Muscle of arm (tissue), 12 donors: Measurements from ENCODE around the gene SURF2. TPM values are rescaled to one million over a fixed set of nuclear protein-coding genes. Genes with fewer than 3 reads are reported as not detected.

ENCODE experiments used
- DNase-seq: peaks from one replicate; pipeline ENCODE4 v3.0.0-alpha.2; 2013
- polyA plus RNA-seq, 12 donors: library from polyadenylated mRNA; unstranded; fragments of 120-200 nt; gene quantifications; one replicate each; pipeline ENCODE4 v1.2.1, GENCODE V29; 2013; ENCODE audit not compliant: insufficient read length in 12 of 12

Gene SURF2
- polyA plus RNA-seq, 12 donors = 7.6 to 18.1 (median 11.1) TPM; not detected in 2

DNA sequence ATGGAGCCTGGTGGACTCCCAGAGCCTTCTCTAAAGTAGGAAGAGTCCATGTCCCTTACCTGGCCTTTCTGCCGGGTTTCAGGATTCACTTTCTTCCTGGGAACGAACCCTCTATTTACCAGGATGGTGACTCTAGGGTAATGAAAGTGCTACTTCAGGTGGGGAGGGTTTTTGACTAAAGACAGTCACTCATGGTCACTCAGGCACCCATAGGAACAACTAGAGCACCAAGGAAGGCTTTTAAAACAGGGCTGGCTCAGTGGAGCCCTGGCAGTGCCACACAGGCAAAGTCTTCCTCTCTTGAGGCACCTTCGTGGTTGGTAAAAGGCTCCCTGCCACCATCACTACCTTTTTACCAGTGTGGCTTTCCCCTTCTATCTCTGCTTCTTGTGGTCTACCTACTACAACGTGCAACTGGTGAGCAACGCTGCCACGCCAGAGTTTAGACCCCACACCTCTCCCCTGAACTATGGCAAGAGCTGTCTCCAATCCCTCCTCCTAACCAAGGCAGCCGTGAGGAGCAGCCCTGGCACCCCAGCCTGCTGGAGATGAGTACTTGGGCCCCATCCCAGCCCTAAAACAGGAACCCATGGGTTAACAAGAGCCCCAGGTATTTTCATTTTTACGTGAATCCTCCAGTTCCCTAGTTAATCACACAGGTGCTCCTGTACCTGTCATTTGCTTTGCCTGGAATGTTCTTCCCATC lies 3.6 kb upstream of the SURF2 start:
- DNase-seq = no peak

GRCh38 chr9:133353548-133353947 lies 2.8 kb upstream of the SURF2 start:
- no peak for DNase-seq

DNA sequence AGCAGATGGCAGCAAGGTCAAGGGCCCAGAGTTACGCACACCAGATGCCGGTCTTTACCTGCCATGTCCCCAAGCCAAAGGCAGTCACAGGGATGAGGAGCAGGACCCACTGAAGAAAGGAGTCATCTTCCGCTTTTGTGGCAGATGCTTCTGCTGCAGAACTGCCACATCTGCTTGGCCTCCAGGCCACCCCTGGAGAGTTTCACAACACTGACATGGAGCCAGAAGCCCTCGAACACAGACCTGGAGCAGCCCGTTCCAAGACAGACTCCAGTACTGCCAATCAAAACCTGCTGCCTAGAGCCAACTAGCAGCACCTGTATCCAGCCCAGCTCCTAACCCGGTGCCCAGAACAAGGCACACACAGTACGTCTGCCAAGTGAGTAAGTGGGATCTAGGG lies 1.6 kb upstream of the SURF2 start:
- DNase-seq = no peak

DNA sequence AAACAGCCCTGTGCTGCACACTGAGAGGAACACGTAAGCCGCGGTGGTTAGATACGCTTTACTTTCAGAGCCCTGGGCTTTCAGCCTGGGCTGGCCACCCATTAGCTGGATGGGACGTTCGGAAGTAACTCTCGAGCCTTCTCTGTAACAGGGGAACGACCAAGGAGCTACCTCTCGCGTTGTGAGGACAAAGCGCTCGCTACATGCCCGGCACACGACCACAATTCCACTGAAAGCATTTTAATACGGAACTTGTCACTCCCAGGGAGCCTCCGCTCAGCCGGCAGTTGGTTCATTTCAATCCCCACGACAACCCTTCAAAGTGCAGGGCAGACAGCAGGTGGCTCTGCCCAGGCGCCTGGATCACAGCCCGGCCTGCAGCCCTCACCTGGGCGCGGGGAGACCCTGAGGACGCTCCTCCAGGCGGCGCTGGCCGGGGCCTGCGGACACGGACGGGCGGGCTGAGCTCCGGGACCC lies 431 bp upstream of the SURF2 start:
- DNase-seq = no peak

GRCh38 chr9:133357656-133358055 lies 1.3 kb downstream of the SURF2 start:
- DNase-seq = no peak

DNA sequence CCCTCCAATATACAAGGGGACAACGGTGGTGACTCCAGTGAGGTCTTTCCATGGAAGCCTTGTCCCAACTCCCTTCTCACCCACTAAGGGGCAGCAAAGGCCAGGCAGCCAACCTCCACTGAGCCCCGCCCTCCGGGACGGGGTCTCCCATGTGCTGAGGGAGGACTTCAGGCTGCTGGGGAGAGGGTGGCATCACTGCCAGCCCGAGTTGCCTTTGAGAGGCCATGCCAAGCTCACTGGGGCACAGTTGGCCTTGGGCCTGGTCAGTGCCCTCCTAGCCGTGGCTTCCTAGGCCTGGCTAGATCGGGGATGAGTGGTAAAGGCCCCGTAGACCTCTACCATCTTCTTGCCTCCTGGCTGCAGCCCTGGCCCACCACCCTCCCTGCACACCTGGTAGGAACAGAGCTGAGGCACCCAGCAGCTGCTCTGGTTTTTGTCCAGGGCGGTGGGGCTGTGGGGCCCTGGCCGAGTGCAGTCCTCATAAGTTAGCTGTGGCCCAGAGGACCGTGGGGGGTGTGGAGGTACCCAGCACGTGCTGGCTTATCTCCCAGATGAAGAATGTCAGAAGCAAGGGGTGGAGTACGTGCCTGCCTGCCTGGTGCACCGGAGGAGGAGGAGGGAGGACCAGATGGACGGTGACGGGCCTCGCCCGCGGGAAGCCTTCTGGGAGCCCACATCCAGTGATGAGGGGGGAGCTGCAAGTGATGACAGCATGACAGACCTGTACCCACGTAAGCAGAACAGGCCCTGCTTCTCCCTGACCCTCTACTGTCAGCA lies 3.2 kb downstream of the SURF2 start:
- no peak for DNase-seq

DNA sequence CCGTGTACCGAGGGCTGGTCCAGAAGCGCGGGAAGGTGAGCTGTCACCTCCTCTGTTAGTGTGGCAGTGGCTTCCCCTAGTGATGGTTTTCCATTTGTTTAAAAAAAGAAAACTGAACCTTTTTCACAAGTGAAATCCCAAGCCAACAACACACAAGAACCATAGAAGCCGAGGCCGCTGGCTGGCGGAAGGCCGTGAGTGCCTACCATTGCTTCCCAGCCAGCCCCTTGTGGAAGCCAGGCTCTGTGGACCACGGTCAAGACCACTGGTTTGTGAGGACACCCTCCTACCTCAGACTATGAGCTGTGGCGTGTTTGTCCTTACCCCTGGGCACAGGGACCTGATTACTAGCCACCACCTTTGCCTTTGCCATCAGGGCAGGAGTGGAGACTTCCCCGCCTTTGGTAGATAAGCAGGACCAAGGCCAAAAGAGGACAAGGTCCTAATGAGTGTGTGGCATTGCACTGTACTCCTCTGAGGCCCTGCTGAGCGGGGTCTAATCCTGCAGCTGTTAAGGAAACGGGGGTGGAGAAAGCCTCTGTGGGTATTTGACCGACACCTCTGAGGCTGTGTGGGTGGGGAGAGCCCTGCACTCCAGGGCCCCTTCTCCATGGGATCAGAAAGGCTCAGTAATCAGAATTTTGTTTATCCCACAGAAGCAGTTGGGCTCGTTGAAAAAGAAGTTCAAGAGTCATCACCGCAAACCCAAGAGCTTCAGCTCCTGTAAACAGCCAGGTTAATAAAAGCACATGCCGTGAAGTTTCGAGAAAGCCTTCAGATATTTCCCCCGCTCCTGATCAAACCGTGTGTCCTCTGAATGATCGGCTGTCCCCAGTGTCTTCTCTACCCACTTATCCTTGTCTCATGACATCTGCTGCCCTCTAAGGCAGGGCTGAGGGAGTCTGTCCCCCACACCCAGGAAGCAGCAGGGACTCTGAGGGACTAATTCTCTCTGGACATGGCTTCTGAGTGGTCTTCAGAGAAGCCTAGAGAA lies 4.3 kb downstream of the SURF2 start:
- no peak for DNase-seq

DNA sequence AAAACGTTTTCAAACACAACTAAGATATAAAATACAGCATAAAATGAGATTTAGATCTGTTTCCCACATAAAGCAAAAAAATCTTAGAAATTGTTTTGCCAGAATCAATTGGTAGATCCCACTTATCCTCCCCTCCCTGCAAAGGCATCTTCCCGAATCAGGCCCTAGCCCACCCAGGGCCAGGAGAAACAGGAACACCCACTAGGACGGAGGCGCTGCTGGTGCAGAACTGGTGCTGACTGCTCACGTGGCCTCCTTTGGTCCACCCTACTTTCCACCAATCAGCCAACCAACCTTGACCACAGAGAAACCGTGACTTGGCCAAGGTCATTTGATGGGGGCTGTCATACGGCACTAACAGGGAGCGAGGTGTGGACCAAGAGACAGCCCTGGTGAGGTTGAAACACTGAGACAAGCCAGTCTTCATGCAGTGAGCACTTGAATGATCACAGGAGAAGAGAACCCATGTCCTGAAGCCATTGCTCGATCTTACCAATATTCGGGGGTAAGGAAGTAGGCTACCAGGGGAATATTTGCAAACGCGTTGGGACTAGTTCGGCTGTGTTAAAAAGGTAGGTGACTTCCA lies 5.2 kb downstream of the SURF2 start:
- DNase-seq = no peak

DNA sequence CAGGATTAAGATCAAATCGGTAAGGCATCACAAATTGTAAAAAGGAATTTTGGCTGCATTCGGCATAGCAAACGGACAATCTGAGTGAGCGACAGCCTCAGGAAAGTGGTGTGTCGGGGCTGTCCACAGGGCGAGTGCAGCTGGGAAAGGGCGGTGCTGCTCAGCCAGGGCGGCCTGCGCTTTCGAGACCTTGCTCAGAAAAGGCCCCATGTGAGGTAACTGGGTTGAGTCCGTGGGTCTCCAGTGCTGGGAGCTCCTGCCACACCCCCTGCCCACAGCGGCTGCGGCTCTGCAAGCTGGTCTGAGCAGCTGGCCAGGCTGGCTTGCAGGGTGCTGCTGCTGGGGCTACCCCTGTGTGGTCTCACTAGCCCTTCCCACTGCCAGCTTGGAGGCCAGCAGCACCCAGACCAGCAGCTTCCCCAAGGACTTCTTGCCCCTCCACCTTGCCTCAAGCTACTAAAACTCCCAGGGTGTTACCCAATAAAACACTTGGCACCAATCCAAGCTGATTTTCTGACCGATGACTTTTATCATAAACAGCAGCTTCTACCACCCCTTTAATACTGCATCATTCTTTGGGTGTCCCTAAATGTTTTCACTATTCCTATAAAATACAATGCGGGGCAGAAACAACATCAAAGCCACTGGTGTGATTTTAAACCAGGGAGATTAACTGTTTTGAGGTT lies 6.2 kb downstream of the SURF2 start:
- DNase-seq = no peak

DNA sequence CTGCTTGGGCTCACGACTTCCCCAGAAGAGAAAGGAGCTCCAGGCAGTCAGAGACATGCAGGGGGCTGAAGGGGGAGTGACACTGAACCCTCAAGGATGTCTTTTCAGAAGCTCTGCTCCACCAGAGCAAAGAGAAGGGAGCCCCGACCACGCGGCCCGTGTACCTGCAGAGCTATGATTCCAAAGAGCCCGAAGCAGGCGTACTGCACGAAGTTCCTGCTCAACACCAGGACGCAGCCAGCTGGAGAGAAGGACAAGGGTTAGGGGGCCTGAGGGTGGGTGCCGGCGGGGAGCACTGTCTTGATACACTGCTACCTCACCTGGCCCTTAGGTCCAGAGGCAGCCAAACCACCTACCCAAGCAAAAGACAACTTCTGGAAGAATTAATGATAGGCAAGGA lies 10.1 kb downstream of the SURF2 start:
- DNase-seq = no peak

GRCh38 chr9:133367221-133367620 lies 10.9 kb downstream of the SURF2 start:
- DNase-seq = no peak

DNA sequence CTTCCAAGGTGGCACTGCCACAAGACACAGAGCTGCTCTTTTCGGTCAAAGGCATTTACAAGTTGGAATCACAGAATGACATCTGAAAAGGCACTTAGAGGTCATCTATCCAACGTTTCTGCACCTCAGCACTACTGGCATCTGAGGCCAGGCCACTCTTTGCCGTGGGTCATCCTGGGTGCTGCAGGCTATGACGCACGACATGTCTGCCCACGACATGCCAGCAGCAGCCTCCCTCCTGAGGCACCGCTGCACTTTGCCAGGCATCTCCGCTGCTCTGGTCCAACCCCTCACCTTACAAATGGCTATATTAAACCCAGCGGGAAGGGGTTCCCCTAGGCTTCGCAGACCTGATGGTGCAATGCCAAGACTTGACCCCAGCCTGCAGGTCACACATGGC lies 11.4 kb downstream of the SURF2 start:
- no peak for DNase-seq

- DNase-seq = no peak
Measured at GRCh38 chr9:133368249-133368881, 12.0 kb downstream of the SURF2 start.

DNA sequence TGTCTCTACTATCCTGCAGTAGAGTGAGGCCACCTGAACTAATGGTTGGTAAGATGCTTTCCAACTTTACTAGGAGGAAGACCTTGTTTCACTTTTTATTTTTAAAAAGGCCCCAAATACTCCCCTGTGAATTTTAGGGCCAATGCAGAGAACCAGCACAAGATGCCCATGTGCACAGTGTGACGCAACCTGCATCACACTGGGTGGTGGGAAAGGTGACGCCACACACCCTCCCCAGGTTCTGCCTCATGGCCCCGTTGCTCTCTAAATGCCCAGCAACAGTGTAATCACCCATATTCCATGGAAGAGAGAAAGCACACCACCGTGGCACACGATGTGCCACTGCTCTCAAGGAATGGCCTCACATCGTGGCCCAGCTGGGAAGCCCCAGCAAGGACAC lies 13.1 kb downstream of the SURF2 start:
- DNase-seq = no peak

DNA sequence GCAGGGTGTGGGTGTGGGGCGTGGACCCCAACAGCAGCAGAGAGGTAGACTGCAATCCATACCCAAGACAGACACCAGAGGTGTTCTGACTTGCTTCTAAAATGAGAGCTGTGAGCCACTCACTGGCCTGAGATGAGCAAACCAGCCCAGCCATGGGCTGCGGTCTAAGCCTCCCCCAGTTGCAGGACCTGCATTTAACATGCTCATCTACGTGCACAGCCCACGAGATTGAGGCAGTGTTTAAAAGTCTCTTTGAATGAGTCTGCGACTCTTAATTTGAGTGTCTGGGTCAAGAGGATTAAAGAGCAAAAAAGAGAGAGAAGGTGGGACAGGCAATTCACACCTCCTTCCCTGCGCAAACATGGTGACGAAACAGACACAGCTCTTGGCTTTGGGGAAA lies 13.6 kb downstream of the SURF2 start:
- DNase-seq = no peak

- no peak for DNase-seq
Measured at GRCh38 chr9:133370685-133371084, 14.3 kb downstream of the SURF2 start.

- DNase-seq = no peak
Measured at GRCh38 chr9:133371261-133371711, 14.9 kb downstream of the SURF2 start.

- DNase-seq = no peak
Measured at GRCh38 chr9:133372144-133372543, 15.8 kb downstream of the SURF2 start.

DNA sequence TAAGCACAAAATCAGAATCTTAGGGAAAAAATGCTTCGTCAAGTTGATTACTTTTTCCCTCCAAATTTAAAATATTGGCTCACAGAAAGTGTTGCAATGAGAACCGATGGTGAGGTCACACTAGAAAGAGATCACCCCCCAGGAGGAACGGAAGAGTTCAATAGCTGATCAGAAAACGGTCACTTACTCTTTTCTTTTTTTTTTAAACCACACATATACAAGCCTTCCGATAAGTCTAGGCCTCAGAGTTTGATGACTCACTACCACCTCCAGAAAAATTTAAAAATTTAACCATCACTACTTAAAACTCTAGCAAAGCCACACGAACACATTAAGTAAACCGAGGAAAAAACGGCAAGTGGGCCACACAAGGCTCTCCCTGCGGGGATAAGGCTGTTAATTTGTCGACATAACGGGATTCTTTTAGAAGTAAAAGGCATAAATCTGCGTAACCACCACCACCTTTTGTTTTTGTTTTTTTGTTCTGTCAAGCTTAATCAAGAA lies 18.3 kb downstream of the SURF2 start:
- DNase-seq = no peak

- DNase-seq = peak; percentile 29
Measured at GRCh38 chr9:133375116-133375723, 18.9 kb downstream of the SURF2 start.
